Testis (tissue), 3 donors: ENCODE measurements around the gene KIF16B. TPM values are rescaled to one million over a fixed set of nuclear protein-coding genes. Genes with fewer than 3 reads are reported as not detected.

ENCODE experiments used
- DNase-seq: peaks from one replicate; pipeline ENCODE4 v3.0.0-alpha.2; 2019
- H3K27ac ChIP-seq, 2 donors: fragments of 200-600 bp; sonication (generic); one replicate each; pipeline ENCODE4 v1.5.1; 2019
- H3K27me3 ChIP-seq: fragments of 200-600 bp; sonication (generic); one replicate; pipeline ENCODE4 v1.5.1; 2019
- H3K36me3 ChIP-seq: fragments of 200-600 bp; sonication (generic); one replicate; pipeline ENCODE4 v1.5.1; 2017; ENCODE audit warnings: low read depth; ENCODE audit errors: missing control alignments
- H3K4me1 ChIP-seq: fragments of 200-600 bp; sonication (generic); one replicate; pipeline ENCODE4 v1.5.1; 2019
- H3K4me3 ChIP-seq, 2 donors: fragments of 200-600 bp; sonication (generic); one replicate each; pipeline ENCODE4 v1.5.1; 2017 to 2019
- H3K9me3 ChIP-seq: fragments of 200-600 bp; sonication (generic); one replicate; pipeline ENCODE4 v1.5.1; 2017
- CTCF ChIP-seq, 3 experiments: fragments of 450-650 bp in 2 of 3; fragments of 200-600 bp in 1 of 3; sonication (generic) in 1 of 3; IDR thresholded peaks; one replicate each; pipeline ENCODE4 v1.5.1; 2016 to 2019; ENCODE audit warnings: antibody characterized with exemption in 3 of 3, mild to moderate bottlenecking in 2 of 3, moderate library complexity in 1 of 3
- POLR2A ChIP-seq: fragments of 450-650 bp; IDR thresholded peaks from one replicate; pipeline ENCODE4 v1.6.1; 2017; ENCODE audit warnings: antibody characterized with exemption, mild to moderate bottlenecking, moderate library complexity
- WGBS, 2 donors: methylation state at CpG; one replicate each; pipeline ENCODE4 v1.1.5; 2018; 5-methylcytosine and 5-hydroxymethylcytosine counted together
- intact Hi-C: fragments of 100-400 bp; cut with DNase I; formaldehyde crosslinking; loops from one replicate; pipeline ENCODE4 v1.15.1; 2023; ENCODE audit warnings: low total_unique reads
- polyA plus RNA-seq: library from polyadenylated mRNA; stranded (reverse); fragments of 350-450 nt; fragmentation: Illumina TruSeq; extraction: RNeasy Lipid Tissue Mini Kit (QIAGEN cat#74804); gene quantifications from one replicate; pipeline ENCODE4 v1.2.3, GENCODE V29; 2014; ENCODE audit warnings: low read depth, low replicate concordance; ENCODE audit not compliant: insufficient read depth
- total RNA-seq, 2 donors: library from RNA; depleted of rRNA; stranded (reverse); fragments of >200 nt; gene quantifications; one replicate each; pipeline ENCODE4 v1.2.3, GENCODE V29; 2016

Gene KIF16B
- total and polyA plus RNA-seq, 3 donors from 2014 or later: 10.2 to 25.5 (median 22.3) TPM

- H3K9me3 ChIP-seq: no peaks in the 10 kb centered on the region
- no peak for DNase-seq
- H3K27me3 ChIP-seq: no peaks in the 10 kb centered on the region
- TF ChIP-seq POLR2A: no peak
- no peak for TF ChIP-seq CTCF (IDR thresholded peaks at IDR 0.05)
- H3K4me1 ChIP-seq: peaks cover 3% of the 10 kb centered on the region
- 95 to 97% methylated on average over 6 of the region's 6 CpGs for WGBS, 2 donors
- intact Hi-C loops: no loop called here
- no peak overlapping the region for H3K27ac ChIP-seq
- no peaks in the 10 kb centered on the region for H3K36me3 ChIP-seq
- H3K4me3 ChIP-seq: no peak overlapping the region
Observed at GRCh38 chr20:16486532-16486931, 86.7 kb downstream of the KIF16B start.

GRCh38 chr20:16485401-16485800 is 87.8 kb downstream of the KIF16B start:
- H3K9me3 ChIP-seq: no peaks in the 10 kb centered on the region
- TF ChIP-seq POLR2A: no peak
- no peak for TF ChIP-seq CTCF (IDR thresholded peaks at IDR 0.05)
- DNase-seq: no peak
- H3K4me3 ChIP-seq: no peak overlapping the region
- no peak overlapping the region for H3K27ac ChIP-seq
- 93 to 94% methylated on average over 1 of the region's 1 CpG for WGBS, 2 donors
- H3K27me3 ChIP-seq: no peaks in the 10 kb centered on the region
- intact Hi-C loops: no loop called here
- H3K4me1 ChIP-seq: peaks cover 3% of the 10 kb centered on the region
- no peaks in the 10 kb centered on the region for H3K36me3 ChIP-seq

- Histone ChIP-seq H3K4me3 (no peak overlapping the region), H3K27ac (no peak overlapping the region), H3K4me1 (no peaks in the 10 kb centered on the region), H3K9me3 (no peaks in the 10 kb centered on the region), H3K27me3 (no peaks in the 10 kb centered on the region), H3K36me3 (no peaks in the 10 kb centered on the region)
- intact Hi-C loops: no loop called here
- 95 to 99% methylated on average over 2 of the region's 2 CpGs for WGBS, 2 donors
- DNase-seq: no peak
- no peak for TF ChIP-seq CTCF (IDR thresholded peaks at IDR 0.05)
- no peak for TF ChIP-seq POLR2A
Observed at GRCh38 chr20:16483024-16483423, 90.2 kb downstream of the KIF16B start.

GRCh38 chr20:16481977-16482376 is 91.3 kb downstream of the KIF16B start:
- Histone ChIP-seq H3K4me3 (no peak overlapping the region), H3K27ac (no peak overlapping the region), H3K4me1 (no peaks in the 10 kb centered on the region), H3K9me3 (no peaks in the 10 kb centered on the region), H3K27me3 (no peaks in the 10 kb centered on the region), H3K36me3 (no peaks in the 10 kb centered on the region)
- intact Hi-C loops: no loop called here
- DNase-seq: no peak
- no peak for TF ChIP-seq CTCF (IDR thresholded peaks at IDR 0.05)
- TF ChIP-seq POLR2A: no peak
- 86 to 90% methylated on average over 2 of the region's 2 CpGs for WGBS, 2 donors

- intact Hi-C loops: no loop called here
Observed at GRCh38 chr20:16479666-16480065, 93.6 kb downstream of the KIF16B start.

More at GRCh38 chr20:16479666-16480065, 93.6 kb downstream of the KIF16B start:
- no peak overlapping the region for H3K27ac ChIP-seq
- TF ChIP-seq CTCF (IDR thresholded peaks at IDR 0.05) (no peak), POLR2A (no peak)
- H3K4me3 ChIP-seq: no peak overlapping the region
- H3K36me3 ChIP-seq: no peaks in the 10 kb centered on the region
- no peaks in the 10 kb centered on the region for H3K27me3 ChIP-seq
- peaks cover 13% of the 10 kb centered on the region for H3K4me1 ChIP-seq
- H3K9me3 ChIP-seq: no peaks in the 10 kb centered on the region
- 77 to 89% methylated on average over 3 of the region's 3 CpGs for WGBS, 2 donors
- no peak for DNase-seq
